Choroid plexus epithelial cell (primary cell): Measurements from ENCODE around the gene KIRREL3.

Experiments used
- DNase-seq: peaks from one replicate; pipeline ENCODE4 v3.0.0-alpha.2; 2010; ENCODE audit warnings: low read depth
- H3K4me3 ChIP-seq: 2 replicates; pipeline ENCODE4 v1.5.1; 2011; ENCODE audit warnings: low read depth, mild to moderate bottlenecking, control low read depth, low read length, moderate library complexity
- TF ChIP-seq, protein P1 (sequence below): conservative IDR thresholded peaks from 2 replicates; pipeline ENCODE4 v1.5.1; 2011; ENCODE audit warnings: low read depth, mild to moderate bottlenecking, control low read depth, inconsistent platforms, low read length, moderate library complexity

The KIRREL3 gene

DNA sequence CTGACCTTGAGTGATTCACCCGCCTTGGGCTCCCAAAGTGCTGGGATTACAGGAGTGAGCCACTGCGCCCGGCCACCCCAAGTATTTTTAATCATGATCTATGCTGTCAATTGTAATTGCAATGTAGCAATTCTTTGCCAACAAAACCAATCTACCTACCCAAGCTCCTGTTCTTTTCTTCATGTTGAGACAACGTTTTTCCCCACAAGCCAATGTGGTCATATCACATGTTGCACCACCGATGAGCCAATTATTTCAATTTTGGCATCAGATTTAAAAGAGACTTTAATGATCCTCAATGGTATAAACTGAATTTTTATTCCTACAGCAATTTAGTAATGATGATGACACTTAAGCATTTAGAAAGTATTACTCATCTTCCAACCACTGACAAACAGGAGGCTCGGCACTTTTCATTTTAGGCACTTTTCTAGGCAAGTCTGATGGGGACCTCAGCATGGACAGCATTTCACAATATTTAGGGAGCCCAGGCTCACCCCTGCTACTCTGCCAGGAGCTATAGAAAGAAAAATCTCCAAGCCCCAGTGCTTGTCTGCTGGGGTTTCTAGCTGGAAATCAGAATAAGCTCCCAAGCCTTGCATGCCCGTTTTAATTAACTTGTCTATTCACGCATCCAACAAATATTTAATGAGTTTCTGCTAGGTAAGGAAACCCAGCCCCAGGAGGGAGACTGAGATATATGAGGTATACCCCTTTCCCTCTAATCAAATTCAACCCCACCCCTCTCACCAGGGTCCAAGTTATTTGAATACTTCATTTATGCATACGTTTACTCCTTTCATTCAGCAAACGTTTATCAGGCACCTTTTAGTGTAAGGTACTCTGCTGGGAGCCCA is 353.6 kb downstream of the KIRREL3 start:
- no peak for DNase-seq
- H3K4me3 ChIP-seq = no peak overlapping the region
- TF ChIP-seq, protein P1, sequence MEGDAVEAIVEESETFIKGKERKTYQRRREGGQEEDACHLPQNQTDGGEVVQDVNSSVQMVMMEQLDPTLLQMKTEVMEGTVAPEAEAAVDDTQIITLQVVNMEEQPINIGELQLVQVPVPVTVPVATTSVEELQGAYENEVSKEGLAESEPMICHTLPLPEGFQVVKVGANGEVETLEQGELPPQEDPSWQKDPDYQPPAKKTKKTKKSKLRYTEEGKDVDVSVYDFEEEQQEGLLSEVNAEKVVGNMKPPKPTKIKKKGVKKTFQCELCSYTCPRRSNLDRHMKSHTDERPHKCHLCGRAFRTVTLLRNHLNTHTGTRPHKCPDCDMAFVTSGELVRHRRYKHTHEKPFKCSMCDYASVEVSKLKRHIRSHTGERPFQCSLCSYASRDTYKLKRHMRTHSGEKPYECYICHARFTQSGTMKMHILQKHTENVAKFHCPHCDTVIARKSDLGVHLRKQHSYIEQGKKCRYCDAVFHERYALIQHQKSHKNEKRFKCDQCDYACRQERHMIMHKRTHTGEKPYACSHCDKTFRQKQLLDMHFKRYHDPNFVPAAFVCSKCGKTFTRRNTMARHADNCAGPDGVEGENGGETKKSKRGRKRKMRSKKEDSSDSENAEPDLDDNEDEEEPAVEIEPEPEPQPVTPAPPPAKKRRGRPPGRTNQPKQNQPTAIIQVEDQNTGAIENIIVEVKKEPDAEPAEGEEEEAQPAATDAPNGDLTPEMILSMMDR = no peak

DNA sequence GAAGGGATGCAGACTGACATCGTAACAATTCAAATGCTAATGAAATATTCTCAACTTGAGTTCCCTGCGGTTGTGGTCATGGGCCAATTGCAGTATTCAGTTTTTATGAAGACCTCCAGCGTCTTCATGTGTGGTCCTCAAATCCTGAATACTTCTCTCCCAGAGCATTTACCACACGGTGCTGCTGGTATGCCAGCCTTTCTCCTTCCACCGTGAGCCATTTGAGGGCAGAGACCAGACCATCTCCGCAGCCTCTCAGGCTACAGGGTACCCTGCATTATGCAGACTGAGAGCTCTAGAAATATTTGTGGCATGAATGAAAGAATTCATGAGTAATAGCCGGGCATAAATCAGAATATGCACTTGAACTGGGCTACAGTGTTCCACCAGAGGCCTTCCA is 355.4 kb downstream of the KIRREL3 start:
- no peak for DNase-seq
- H3K4me3 ChIP-seq = no peak overlapping the region
- TF ChIP-seq, protein P1 = no peak

DNA sequence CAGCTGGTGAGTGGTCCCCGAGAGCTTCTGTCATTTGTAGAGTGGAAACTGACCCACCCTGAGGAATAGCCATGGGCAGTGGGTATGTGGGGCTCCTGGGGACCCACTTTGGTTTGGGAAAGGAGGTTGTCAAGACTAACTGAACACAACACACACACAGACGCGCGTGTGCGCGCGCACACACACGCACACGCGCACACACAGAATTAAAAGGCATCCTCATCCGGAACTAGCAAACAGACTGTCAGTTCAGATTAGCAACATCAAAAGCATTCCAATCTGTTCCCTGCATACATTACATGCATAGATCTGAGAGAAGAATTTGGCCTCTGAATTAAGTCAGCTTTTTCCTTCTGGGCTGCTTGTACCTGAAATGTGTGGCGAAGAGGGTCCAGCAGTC is 360.4 kb downstream of the KIRREL3 start:
- TF ChIP-seq, protein P1 = no peak
- H3K4me3 ChIP-seq = no peak overlapping the region
- DNase-seq = no peak

DNA sequence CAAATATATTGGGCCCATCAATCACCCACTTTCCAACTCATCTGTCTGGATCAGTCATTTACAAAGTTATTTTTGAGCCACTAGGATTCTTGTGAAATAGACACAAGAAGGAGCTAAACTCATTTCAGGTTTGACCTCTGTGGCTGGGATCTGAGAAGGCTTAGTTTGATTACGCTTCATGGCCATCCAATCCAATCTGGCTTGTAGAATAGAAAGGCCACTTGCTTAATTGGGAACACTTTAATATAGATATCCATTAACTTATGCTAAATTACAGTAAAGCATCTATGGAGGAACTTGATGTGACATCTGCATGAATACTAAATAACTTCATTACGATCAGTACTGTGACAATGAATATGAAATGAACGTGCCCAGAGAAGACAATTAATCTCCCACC is 360.9 kb downstream of the KIRREL3 start:
- TF ChIP-seq, protein P1 = no peak
- H3K4me3 ChIP-seq = no peak overlapping the region
- no peak for DNase-seq

DNA sequence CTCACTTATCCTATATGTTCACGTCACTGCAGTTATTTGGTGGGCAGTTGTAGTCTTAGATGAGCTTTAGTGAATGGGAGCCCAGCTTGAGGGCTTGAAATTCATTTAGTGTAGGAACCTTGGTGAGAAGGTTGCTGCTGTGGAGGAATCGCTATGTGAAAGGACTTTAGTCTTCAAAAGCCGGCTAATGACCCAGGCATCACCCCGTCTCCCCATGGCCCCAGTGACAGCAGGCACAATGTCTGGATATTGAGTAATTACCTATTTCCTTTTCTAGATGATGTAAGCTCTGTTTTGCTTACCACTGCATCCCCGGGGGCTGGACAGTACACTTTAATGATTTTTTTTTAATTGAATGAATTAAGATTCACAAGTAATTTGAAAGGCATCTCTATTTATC is 361.9 kb downstream of the KIRREL3 start:
- TF ChIP-seq, protein P1 = no peak
- H3K4me3 ChIP-seq = no peak overlapping the region
- no peak for DNase-seq

DNA sequence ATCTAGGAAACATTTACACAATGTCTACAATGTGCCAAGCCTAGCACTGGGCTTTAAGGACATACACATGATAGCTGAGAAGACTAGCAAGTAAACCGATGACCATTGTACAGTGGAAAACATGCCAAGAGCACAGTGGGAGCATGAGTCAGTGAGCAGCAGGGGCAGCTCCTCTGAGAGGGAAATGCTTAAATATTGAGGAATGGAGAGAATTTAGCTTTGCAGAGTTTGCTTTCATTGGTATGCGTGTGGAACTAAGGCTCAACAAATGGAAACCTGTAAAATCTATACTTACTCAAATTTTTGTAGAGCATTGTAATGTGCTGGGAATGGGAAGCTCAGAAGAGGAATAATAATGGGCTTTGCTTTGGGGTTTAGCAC is 362.8 kb downstream of the KIRREL3 start:
- DNase-seq = peak; percentile 80
- H3K4me3 ChIP-seq = no peak overlapping the region
- TF ChIP-seq, protein P1 = no peak
